GM04504 (cell line): ENCODE results near the gene DNAH10.

ENCODE experiments used
- DNase-seq: peaks from one replicate; pipeline ENCODE4 v3.0.0-alpha.2; 2012; ENCODE audit warnings: low read depth

The DNAH10 gene

GRCh38 chr12:123761841-123762714 is at the start of gene DNAH10:
Gene DNAH10, plus strand, starts transcription at chr12:123762301. Its CDS starts 36 bp downstream, at chr12:123762337.
- DNase-seq = no peak

GRCh38 chr12:123712780-123713319 is 49.3 kb upstream of the DNAH10 start:
- DNase-seq = no peak

GRCh38 chr12:123713398-123713797 is 48.7 kb upstream of the DNAH10 start:
- DNase-seq = no peak

GRCh38 chr12:123713823-123714585 is 48.1 kb upstream of the DNAH10 start:
- DNase-seq = no peak

- DNase-seq = no peak
Measured at GRCh38 chr12:123715195-123715594, 46.9 kb upstream of the DNAH10 start.

- DNase-seq = no peak
Measured at GRCh38 chr12:123717350-123717749, 44.8 kb upstream of the DNAH10 start.

- no peak for DNase-seq
Measured at GRCh38 chr12:123720141-123720814, 41.8 kb upstream of the DNAH10 start.

GRCh38 chr12:123721245-123721644 is 40.9 kb upstream of the DNAH10 start:
- DNase-seq = no peak

- no peak for DNase-seq
Measured at GRCh38 chr12:123723011-123723410, 39.1 kb upstream of the DNAH10 start.

GRCh38 chr12:123723765-123724164 is 38.3 kb upstream of the DNAH10 start:
- no peak for DNase-seq

- DNase-seq = no peak
Measured at GRCh38 chr12:123726244-123726643, 35.9 kb upstream of the DNAH10 start.

GRCh38 chr12:123726962-123727361 is 35.1 kb upstream of the DNAH10 start:
- DNase-seq = no peak

GRCh38 chr12:123727878-123728277 is 34.2 kb upstream of the DNAH10 start:
- no peak for DNase-seq

- no peak for DNase-seq
Measured at GRCh38 chr12:123731596-123731995, 30.5 kb upstream of the DNAH10 start.

- DNase-seq = no peak
Measured at GRCh38 chr12:123732251-123732650, 29.9 kb upstream of the DNAH10 start.

GRCh38 chr12:123733229-123733628 is 28.9 kb upstream of the DNAH10 start:
- DNase-seq = no peak

- DNase-seq = no peak
Measured at GRCh38 chr12:123734268-123734667, 27.8 kb upstream of the DNAH10 start.

GRCh38 chr12:123741937-123742572 is 20.0 kb upstream of the DNAH10 start:
- DNase-seq = no peak

GRCh38 chr12:123743002-123743401 is 19.1 kb upstream of the DNAH10 start:
- DNase-seq = no peak

GRCh38 chr12:123744836-123745235 is 17.3 kb upstream of the DNAH10 start:
- DNase-seq = no peak

- DNase-seq = no peak
Measured at GRCh38 chr12:123747309-123747708, 14.8 kb upstream of the DNAH10 start.

GRCh38 chr12:123748161-123748560 is 13.9 kb upstream of the DNAH10 start:
- DNase-seq = no peak
